DND-41 (cell line): Measurements from ENCODE around the gene OXER1.

Experiments
- ATAC-seq: fragments of 200-7000 bp; cut with Tn5 transposase; 3 replicates; pipeline ENCODE4 v1.9.1; 2021; ENCODE audit warnings: low read depth; ENCODE audit not compliant: insufficient read depth
- DNase-seq: peaks from one replicate; pipeline ENCODE4 v3.0.0-alpha.2; 2020
- H2AFZ ChIP-seq: 2 replicates; pipeline ENCODE4 v1.6.0; 2012; ENCODE audit warnings: low read depth, low read length
- H3K27ac ChIP-seq: 2 replicates; pipeline ENCODE4 v1.5.1; 2012; ENCODE audit warnings: low read length, inconsistent platforms
- H3K27me3 ChIP-seq: fragments of 200-600 bp; sonication (generic); 2 replicates; pipeline ENCODE4 v1.6.0; 2012; ENCODE audit warnings: low read length, mild to moderate bottlenecking, inconsistent platforms; ENCODE audit not compliant: insufficient read depth, poor library complexity
- H3K36me3 ChIP-seq: 2 replicates; pipeline ENCODE4 v1.5.1; 2012; ENCODE audit warnings: low read length, inconsistent platforms; ENCODE audit not compliant: insufficient read depth
- H3K4me1 ChIP-seq: 2 replicates; pipeline ENCODE4 v1.5.1; 2012; ENCODE audit warnings: mild to moderate bottlenecking, low read length; ENCODE audit not compliant: insufficient read depth
- H3K4me2 ChIP-seq: 2 replicates; pipeline ENCODE4 v1.6.0; 2012; ENCODE audit warnings: mild to moderate bottlenecking, moderate library complexity, low read length, inconsistent platforms; ENCODE audit not compliant: insufficient read depth
- H3K4me3 ChIP-seq, 2 experiments: fragments of 200-600 bp in 1 of 2; shearing (Covaris generic) in 1 of 2; 2 replicates each; pipeline ENCODE4 v1.5.1; 2012 to 2016; ENCODE audit warnings: inconsistent platforms in 2 of 2, low read length in 2 of 2, mild to moderate bottlenecking in 2 of 2, low read depth in 1 of 2, moderate library complexity in 1 of 2
- H3K79me2 ChIP-seq: 2 replicates; pipeline ENCODE4 v1.6.0; 2012; ENCODE audit warnings: low read length, inconsistent platforms; ENCODE audit not compliant: insufficient read depth
- H3K9ac ChIP-seq: 2 replicates; pipeline ENCODE4 v1.6.0; 2012; ENCODE audit warnings: low read depth, mild to moderate bottlenecking, inconsistent platforms, low read length, moderate library complexity
- H3K9me3 ChIP-seq: 2 replicates; pipeline ENCODE4 v1.5.1; 2012; ENCODE audit warnings: low read length, moderate library complexity, mild to moderate bottlenecking, inconsistent platforms; ENCODE audit not compliant: insufficient read depth, severe bottlenecking
- H4K20me1 ChIP-seq: 2 replicates; pipeline ENCODE4 v1.6.0; 2012; ENCODE audit warnings: low read length; ENCODE audit not compliant: insufficient read depth
- CTCF ChIP-seq: IDR thresholded peaks from 2 replicates; pipeline ENCODE4 v1.5.1; 2012; ENCODE audit warnings: borderline replicate concordance, low read length, moderate library complexity, mild to moderate bottlenecking; ENCODE audit not compliant: poor library complexity, severe bottlenecking; ENCODE audit errors: extremely low read depth
- EZH2 ChIP-seq: IDR thresholded peaks from 3 replicates; pipeline ENCODE4 v1.6.1; 2012; ENCODE audit warnings: borderline replicate concordance, low read depth, mild to moderate bottlenecking, moderate library complexity, low read length, inconsistent platforms; ENCODE audit not compliant: severe bottlenecking

OXER1 gene

GRCh38 chr2:42764901-42765300, 966 bp upstream of the OXER1 start:
- H3K36me3 ChIP-seq = no peaks in the 10 kb centered on the region
- TF ChIP-seq CTCF = no peak
- TF ChIP-seq EZH2 = no peak
- no peaks in the 10 kb centered on the region for H3K9me3 ChIP-seq
- no peak overlapping the region for H3K4me2 ChIP-seq
- H4K20me1 ChIP-seq = no peaks in the 10 kb centered on the region
- DNase-seq = no peak
- no peak overlapping the region for H3K9ac ChIP-seq
- no peaks in the 10 kb centered on the region for H3K27me3 ChIP-seq
- no peak overlapping the region for H3K4me3 ChIP-seq
- H3K27ac ChIP-seq = no peak overlapping the region
- no peak overlapping the region for H2AFZ ChIP-seq
- no peaks in the 10 kb centered on the region for H3K4me1 ChIP-seq
- ATAC-seq = no peak
- no peaks in the 10 kb centered on the region for H3K79me2 ChIP-seq

DNA sequence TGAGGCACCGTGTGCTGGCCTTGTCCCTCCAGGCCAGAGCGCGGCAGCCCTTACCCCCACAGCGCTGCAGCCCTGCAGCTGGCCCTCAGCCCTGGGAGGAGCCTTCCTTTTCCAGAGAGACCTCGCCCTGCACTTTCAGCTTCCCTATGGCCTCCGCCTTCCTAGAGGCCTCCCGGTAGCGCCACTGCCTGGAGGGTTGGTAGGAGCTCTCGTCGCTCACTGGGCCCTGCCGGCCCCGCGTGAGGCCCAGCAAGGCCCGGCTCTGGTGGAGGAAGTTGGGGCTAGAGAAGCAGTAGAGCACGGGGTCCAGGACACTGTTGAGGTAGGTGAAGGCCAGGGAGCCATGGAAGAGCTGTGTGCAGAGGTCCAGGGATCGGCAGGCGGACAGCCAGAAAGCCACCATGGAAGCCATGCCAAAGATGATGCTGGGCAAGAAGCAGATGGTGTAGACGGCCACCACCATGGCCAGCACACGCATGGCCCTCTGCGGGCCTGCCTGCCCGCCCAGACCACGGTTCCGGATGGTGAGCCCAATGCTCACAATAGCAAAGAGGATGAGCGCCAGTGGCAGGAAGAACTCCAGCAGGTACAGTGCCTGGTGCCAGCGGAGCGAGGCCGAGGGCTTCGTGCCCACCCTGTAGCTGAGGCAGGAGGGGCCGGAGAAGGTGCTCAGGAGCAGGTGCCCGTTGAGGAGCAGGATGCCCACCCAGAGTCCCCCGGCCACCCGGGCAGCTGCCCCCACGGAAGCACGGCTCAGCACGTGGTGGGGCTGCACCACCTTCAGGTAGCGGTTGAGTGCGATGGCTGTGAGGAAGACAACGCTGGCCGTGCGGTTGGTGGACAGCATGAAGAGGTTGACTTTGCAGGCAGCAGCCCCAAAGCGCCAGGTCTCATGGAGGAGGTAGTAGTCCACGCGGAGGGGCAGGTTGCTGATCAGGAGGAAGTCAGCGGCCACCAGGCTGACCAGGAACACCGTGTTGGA, 821 bp downstream of the OXER1 start:
- Histone ChIP-seq H3K27me3 (no peaks in the 10 kb centered on the region), H3K27ac (no peak overlapping the region), H3K79me2 (no peaks in the 10 kb centered on the region), H3K36me3 (no peaks in the 10 kb centered on the region), H3K4me3 (no peak overlapping the region), H3K4me1 (no peaks in the 10 kb centered on the region), H3K9ac (no peak overlapping the region), H3K4me2 (no peak overlapping the region), H2AFZ (no peak overlapping the region), H3K9me3 (no peaks in the 10 kb centered on the region), H4K20me1 (no peaks in the 10 kb centered on the region)
- ATAC-seq = no peak
- no peak for TF ChIP-seq EZH2
- TF ChIP-seq CTCF = no peak
- no peak for DNase-seq

- ATAC-seq (no peak), DNase-seq (no peak)
- Histone ChIP-seq H3K79me2 (no peaks in the 10 kb centered on the region), H2AFZ (no peak overlapping the region), H3K27ac (no peak overlapping the region), H3K9ac (no peak overlapping the region), H3K4me1 (no peaks in the 10 kb centered on the region), H3K9me3 (no peaks in the 10 kb centered on the region), H3K4me3 (no peak overlapping the region), H3K36me3 (no peaks in the 10 kb centered on the region), H3K4me2 (no peak overlapping the region), H4K20me1 (no peaks in the 10 kb centered on the region), H3K27me3 (no peaks in the 10 kb centered on the region)
- TF ChIP-seq CTCF = no peak
- TF ChIP-seq EZH2 = no peak
Observed at GRCh38 chr2:42762155-42762554, 1.8 kb downstream of the OXER1 start.
